Globus pallidus (tissue), 1 donor: ENCODE results near the gene SUSD6.

ENCODE experiments used
- DNase-seq: peaks from one replicate; pipeline ENCODE4 v3.0.0-alpha.2; 2015; ENCODE audit warnings: low spot score

Gene SUSD6

GRCh38 chr14:69648480-69649451 lies 37.4 kb downstream of the SUSD6 start:
- DNase-seq = no peak

- DNase-seq = no peak
Observed at GRCh38 chr14:69650948-69651369, 39.6 kb downstream of the SUSD6 start.

GRCh38 chr14:69651664-69652063 lies 40.3 kb downstream of the SUSD6 start:
- DNase-seq = no peak

- peak; percentile 60 for DNase-seq
Observed at GRCh38 chr14:69652942-69653684, 41.7 kb downstream of the SUSD6 start.

GRCh38 chr14:69654116-69654515 lies 42.7 kb downstream of the SUSD6 start:
- DNase-seq = no peak

- DNase-seq = no peak
Observed at GRCh38 chr14:69657950-69658355, 46.6 kb downstream of the SUSD6 start.

- DNase-seq = no peak
Observed at GRCh38 chr14:69658664-69659261, 47.4 kb downstream of the SUSD6 start.

GRCh38 chr14:69660344-69661193 lies 49.2 kb downstream of the SUSD6 start:
- DNase-seq = no peak

GRCh38 chr14:69661194-69661537 lies 49.8 kb downstream of the SUSD6 start:
- DNase-seq = no peak

- DNase-seq = no peak
Observed at GRCh38 chr14:69662636-69663299, 51.4 kb downstream of the SUSD6 start.

GRCh38 chr14:69663300-69663643 lies 51.9 kb downstream of the SUSD6 start:
- DNase-seq = no peak

GRCh38 chr14:69664265-69664664 lies 52.9 kb downstream of the SUSD6 start:
- DNase-seq = no peak

- no peak for DNase-seq
Observed at GRCh38 chr14:69664865-69665526, 53.6 kb downstream of the SUSD6 start.

- no peak for DNase-seq
Observed at GRCh38 chr14:69665631-69666030, 54.2 kb downstream of the SUSD6 start.

- no peak for DNase-seq
Observed at GRCh38 chr14:69666112-69666511, 54.7 kb downstream of the SUSD6 start.

- no peak for DNase-seq
Observed at GRCh38 chr14:69666690-69667211, 55.4 kb downstream of the SUSD6 start.

GRCh38 chr14:69667938-69668335 lies 56.5 kb downstream of the SUSD6 start:
- DNase-seq = no peak

GRCh38 chr14:69669375-69669774 lies 58.0 kb downstream of the SUSD6 start:
- no peak for DNase-seq

GRCh38 chr14:69670093-69670492 lies 58.7 kb downstream of the SUSD6 start:
- no peak for DNase-seq

- no peak for DNase-seq
Observed at GRCh38 chr14:69671365-69672030, 60.1 kb downstream of the SUSD6 start.
